Stimulated activated naive CD4-positive, alpha-beta T cell treated with Interleukin-2 at 50 U/mL for 16 hours (primary cell): ENCODE results near the gene LONP2.
"Not testable (repeated sequence)": the region's sequence is repeated elsewhere in the genome, so short reads cannot be mapped to it uniquely, and the experiment has no call there.

Source experiments
- DNase-seq: peaks from one replicate; lab custom pipeline; 2025; lab: John Stamatoyannopoulos, UW

Gene LONP2

GRCh38 chr16:48235556-48236136 is 8.5 kb upstream of the LONP2 start:
- no peak for DNase-seq

GRCh38 chr16:48236286-48236685 is 7.8 kb upstream of the LONP2 start:
- no peak for DNase-seq

DNA sequence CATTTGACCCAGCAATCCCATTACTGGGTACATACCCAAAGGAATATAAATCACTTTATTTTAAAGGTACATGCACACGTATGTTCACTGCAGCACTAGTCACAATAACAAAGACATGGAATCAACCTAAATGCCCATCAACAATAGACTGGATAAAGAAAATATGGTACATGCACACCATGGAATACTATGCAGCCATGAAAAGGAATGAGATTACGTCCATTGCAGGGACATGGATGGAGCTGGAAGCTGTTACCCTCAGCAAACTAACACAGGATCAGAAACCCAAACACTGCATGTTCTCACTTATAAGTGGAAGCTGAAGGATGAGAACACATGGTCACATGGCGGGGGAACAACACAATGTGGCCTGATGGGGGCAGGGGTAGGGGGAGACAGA is 4.0 kb upstream of the LONP2 start:
- DNase-seq = not testable (repeated sequence)

DNA sequence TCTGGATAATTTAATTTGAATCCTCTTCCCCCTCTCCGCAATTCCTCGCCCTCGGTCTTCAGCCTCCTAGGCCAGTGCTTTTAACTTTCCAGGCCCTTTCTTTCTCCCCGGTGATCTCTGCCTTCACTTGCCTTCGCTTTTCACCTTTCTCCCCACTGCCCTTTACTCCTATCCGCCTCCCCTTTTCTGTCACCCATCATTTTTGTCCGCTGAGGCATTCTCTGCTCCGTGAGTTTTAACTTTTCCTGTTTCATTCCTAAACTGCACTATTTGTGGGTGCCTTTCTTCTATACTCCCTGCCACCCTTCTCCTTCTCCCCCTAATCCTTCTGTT is 729 bp downstream of the LONP2 start:
- DNase-seq = no peak

DNA sequence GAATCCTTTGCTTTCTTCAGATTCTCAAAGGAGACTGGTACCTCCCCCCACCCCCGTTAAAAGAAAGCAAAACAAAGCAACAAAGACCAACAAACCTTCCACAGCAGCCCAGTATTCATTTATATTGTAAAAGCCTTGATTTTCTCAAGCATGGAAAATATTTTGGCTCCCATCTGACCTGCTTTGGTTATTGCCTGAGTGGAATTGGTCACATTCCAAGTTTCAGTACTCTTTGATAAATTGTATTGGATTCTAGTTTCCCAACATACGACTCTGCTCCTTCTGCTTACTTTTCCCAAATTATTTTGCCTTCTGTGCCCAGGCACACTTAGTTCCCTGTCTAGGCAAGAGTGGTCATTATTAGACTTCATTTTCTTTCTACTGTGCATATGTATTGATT is 2.0 kb downstream of the LONP2 start:
- no peak for DNase-seq

DNA sequence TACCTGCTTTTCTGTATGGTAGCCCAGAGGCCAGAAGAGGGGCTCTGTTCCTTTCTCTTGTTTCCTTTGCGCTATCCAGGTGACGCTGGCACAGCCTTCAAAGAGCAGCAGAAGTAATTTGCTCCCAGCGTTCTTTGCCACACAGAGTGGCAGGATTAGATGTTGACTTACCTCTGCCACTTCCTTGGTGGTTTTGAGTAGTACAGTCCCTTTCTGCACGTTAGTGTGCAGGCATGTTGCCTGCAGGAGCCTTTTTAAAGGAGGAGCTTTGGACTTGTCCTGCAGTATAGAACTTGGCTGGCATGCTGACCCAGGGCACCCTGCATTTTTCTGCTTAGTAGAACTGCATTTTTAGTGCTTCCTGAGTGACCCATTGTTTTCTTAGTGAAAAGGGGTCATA is 3.2 kb downstream of the LONP2 start, which contains the start of gene ABCC11:
Gene ABCC11, minus strand, starts transcription at position 229 of the 400 bp plus-strand sequence. CDS start 15,618 bp downstream, outside the sequence.
- no peak for DNase-seq

- DNase-seq = no peak
These were observed 6.6 kb downstream of the LONP2 start for GRCh38 chr16:48250520-48251278.

GRCh38 chr16:48252013-48252412 is 7.9 kb downstream of the LONP2 start:
- DNase-seq = no peak

- DNase-seq = no peak
These were observed 12.6 kb downstream of the LONP2 start for GRCh38 chr16:48256579-48257177.

GRCh38 chr16:48261569-48261968 is 17.5 kb downstream of the LONP2 start:
- no peak for DNase-seq

DNA sequence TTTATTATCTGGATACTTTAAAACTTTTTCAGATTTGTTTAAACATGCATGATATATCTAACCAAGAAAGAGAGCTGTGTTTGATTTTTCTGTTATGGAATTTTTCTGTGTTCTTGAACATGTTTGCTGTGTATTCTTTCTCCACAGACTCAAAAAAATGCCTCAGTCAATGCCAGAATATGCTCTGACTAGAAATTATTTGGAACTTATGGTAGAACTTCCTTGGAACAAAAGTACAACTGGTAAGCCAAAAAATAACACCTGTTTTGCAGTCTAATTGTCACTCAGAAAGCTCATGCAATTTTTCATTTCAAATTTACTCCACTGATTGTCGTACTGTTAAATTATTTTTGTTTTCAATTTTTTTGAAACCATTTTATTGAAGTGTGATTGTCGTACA is 18.5 kb downstream of the LONP2 start:
- no peak for DNase-seq

- no peak for DNase-seq
These were observed 24.9 kb downstream of the LONP2 start for GRCh38 chr16:48269011-48269410.

GRCh38 chr16:48271728-48272127 is 27.6 kb downstream of the LONP2 start:
- DNase-seq = no peak

DNA sequence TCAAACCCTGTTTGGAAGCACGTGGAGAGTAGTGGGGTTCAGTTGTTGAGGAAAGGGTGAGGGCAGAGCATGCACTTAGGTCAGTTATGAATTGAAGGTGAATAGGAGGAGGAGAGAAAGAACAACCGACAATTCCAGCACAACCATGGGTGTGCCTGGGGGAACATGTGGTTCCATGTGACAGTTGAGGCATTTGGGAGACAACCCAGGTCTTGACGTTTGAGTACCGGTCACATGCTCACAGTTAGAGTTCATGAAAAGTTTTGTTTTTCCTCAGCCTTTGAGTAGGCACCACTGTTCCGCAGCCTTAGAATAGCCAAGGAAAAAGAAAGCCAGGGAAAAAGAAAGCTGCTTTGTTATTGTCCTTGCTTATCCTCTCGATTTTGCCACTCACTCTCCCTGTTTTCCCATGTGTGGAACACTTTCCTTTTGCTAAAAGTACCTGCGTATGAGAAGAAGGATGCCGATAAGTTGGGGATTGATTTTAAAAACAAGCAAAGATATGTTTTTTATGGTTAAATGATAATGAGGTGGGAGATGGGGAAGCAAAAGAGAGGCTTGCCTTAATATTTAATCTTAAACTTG is 28.8 kb downstream of the LONP2 start:
- no peak for DNase-seq

DNA sequence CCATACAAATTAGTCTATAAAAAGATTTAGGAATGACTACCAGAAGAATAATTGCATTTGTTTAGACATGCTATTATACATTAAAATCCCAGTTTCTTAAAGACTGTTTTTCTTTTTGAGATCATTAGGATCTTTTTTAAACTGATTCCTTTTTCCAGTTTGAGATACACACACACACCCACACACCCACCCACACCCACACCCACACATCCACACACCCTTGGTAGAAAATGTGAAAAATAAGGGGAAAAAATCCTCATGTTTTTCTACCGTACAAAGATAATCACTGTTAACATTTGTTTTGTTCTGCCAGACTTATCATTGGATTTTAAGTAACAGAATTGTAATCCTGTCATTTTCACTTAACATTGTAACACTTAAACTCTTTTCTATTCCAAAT is 30.4 kb downstream of the LONP2 start:
- DNase-seq = no peak

DNA sequence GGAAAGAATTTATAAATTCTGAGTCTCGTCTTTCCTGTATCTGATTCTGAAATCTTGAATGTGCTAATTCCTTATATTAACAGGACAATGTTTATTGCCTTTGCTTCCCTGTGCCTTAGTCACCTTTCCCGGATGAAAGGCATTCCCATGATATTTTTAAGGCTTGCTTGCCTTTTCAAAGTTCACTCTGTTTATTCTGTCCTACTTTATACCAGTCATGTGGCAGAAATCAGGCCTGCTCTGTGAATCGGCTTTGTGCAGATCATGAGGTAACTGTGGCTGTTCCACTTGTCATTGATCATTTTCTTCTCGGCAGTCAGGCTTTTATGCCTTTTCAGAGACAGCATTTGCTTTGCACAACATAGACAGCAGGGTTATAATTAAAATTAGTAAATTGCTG is 32.0 kb downstream of the LONP2 start:
- DNase-seq = no peak

- DNase-seq = no peak
These were observed 33.1 kb downstream of the LONP2 start for GRCh38 chr16:48277158-48277557.

- no peak for DNase-seq
These were observed 35.1 kb downstream of the LONP2 start for GRCh38 chr16:48279199-48279598.

- DNase-seq = no peak
These were observed 36.4 kb downstream of the LONP2 start for GRCh38 chr16:48280546-48280945.

DNA sequence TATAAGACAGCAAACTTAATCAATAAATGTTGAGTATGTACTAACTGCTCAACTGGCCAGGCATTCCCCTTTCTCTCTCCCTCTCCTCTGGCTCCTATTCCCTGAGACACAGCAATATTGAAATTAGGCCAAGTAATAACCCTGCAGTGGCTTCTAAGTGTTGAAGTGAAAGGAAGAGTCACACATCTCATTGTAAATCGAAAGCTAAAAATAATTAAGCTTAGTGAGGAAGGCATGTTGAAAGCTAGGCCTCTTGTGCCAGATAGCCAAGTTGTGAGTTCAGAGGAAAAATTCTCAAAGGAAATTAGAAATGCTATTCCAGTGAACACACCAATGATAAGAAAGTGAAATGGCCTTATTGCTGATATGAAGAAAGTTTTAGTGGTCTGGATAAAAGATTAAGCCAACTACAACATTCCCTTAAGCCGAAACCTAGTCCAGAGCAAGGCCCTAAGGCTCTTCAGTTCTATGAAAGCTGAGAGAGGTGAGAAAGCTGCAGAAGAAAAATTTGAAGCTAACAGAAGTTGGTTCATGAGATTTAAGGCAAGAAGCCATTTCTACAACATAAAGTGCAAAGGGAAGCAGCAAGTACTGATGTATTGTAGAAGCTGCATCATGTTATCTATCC is 38.6 kb downstream of the LONP2 start:
- DNase-seq = no peak

DNA sequence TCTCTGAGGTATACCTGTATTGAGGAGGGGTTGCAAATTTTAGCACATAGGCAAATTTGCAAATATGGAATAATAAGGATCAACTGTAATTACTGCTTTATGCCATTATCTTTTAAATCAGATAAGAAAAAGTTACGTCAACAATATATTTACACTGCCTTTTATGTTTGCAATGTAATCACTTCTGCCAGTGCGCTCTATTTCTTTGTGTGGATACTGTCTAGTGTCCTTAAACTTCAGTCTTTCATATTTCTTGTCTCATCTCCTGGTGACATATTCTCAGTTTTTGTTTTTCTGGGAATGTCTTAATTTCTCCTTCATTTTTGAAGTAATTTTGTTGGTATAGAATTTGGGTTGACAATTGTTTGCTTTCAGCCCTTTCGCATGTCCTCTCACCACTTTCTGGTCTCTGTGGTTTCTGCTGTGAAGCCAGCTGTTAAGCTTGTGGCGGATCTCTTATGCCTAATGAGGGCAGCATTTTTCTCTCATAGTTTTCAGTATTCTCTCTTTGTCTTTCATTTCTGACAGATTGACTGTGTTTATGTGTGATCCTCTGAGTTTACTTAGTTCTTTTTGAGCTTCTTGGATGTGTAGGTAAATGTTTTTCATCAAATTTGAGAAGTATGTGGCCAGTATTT is 40.8 kb downstream of the LONP2 start:
- no peak for DNase-seq

GRCh38 chr16:48287239-48287638 is 43.1 kb downstream of the LONP2 start:
- no peak for DNase-seq
